HG03520 (cell line): Measurements from ENCODE around the gene TNS3.
"Not testable (repeated sequence)": the region's sequence is repeated elsewhere in the genome, so short reads cannot be mapped to it uniquely, and the experiment has no call there.

ENCODE experiments used
- ATAC-seq: cut with Tn5 transposase; IDR thresholded peaks from one replicate; pipeline ENCODE4 v1.9.1; 2021; ENCODE audit warnings: mild to moderate bottlenecking, moderate library complexity; ENCODE audit not compliant: unreplicated experiment

The TNS3 gene

GRCh38 chr7:47474937-47475879 is 106.7 kb downstream of the TNS3 start:
- peak; percentile 93 for ATAC-seq

GRCh38 chr7:47474211-47474936 is 107.5 kb downstream of the TNS3 start:
- ATAC-seq, result no peak

- ATAC-seq, result no peak
These were observed 108.3 kb downstream of the TNS3 start for GRCh38 chr7:47473499-47474210.

GRCh38 chr7:47472444-47473157 is 109.3 kb downstream of the TNS3 start:
- ATAC-seq, result no peak

- ATAC-seq, result no peak
These were observed 110.1 kb downstream of the TNS3 start for GRCh38 chr7:47471831-47472230.

- ATAC-seq, result no peak
These were observed 110.6 kb downstream of the TNS3 start for GRCh38 chr7:47471358-47471703.

GRCh38 chr7:47470567-47471357 is 111.1 kb downstream of the TNS3 start:
- no peak for ATAC-seq

GRCh38 chr7:47469846-47470245 is 112.1 kb downstream of the TNS3 start:
- not testable (repeated sequence) for ATAC-seq

- ATAC-seq, result no peak
These were observed 115.1 kb downstream of the TNS3 start for GRCh38 chr7:47466832-47467231.

- no peak for ATAC-seq
These were observed 116.7 kb downstream of the TNS3 start for GRCh38 chr7:47465191-47465590.

GRCh38 chr7:47464266-47464665 is 117.6 kb downstream of the TNS3 start:
- ATAC-seq, result no peak

- ATAC-seq, result no peak
These were observed 120.2 kb downstream of the TNS3 start for GRCh38 chr7:47461746-47462145.

GRCh38 chr7:47461161-47461560 is 120.8 kb downstream of the TNS3 start:
- no peak for ATAC-seq

GRCh38 chr7:47460251-47460989 is 121.5 kb downstream of the TNS3 start:
- no peak for ATAC-seq

- ATAC-seq, result no peak
These were observed 123.4 kb downstream of the TNS3 start for GRCh38 chr7:47458486-47458885.

GRCh38 chr7:47458057-47458456 is 123.9 kb downstream of the TNS3 start:
- ATAC-seq, result no peak

- ATAC-seq, result no peak
These were observed 125.5 kb downstream of the TNS3 start for GRCh38 chr7:47456210-47456955.

GRCh38 chr7:47455872-47456185 is 126.1 kb downstream of the TNS3 start:
- ATAC-seq, result no peak
